SIG-M5 (cell line): ENCODE data around the gene IL1RAP.
"Not testable (repeated sequence)": the region's sequence is repeated elsewhere in the genome, so short reads cannot be mapped to it uniquely, and the experiment has no call there.

Experiments used
- DNase-seq: peaks from one replicate; lab custom pipeline; 2025; lab: John Stamatoyannopoulos, UW

IL1RAP gene

GRCh38 chr3:190666821-190667220 lies 152.9 kb downstream of the IL1RAP start:
- no peak for DNase-seq

DNA sequence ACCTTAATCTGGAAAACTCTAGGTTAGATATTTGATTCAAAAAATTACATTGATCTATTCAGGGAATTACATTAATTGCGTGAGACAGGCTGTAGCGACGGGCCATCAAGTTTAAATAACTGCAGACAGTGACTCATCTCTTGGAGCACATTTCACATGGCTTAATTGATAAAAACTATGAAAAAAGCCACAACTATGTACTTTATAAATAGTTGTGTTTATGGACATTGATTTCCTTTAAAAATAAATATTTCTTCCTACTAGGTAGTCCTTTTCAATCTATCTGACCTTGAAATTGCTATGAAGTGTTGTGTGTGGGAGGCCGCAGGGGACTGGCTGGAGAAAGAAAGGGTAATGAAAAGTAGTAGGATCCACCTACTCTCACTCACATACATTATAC lies 157.8 kb downstream of the IL1RAP start:
- no peak for DNase-seq

DNA sequence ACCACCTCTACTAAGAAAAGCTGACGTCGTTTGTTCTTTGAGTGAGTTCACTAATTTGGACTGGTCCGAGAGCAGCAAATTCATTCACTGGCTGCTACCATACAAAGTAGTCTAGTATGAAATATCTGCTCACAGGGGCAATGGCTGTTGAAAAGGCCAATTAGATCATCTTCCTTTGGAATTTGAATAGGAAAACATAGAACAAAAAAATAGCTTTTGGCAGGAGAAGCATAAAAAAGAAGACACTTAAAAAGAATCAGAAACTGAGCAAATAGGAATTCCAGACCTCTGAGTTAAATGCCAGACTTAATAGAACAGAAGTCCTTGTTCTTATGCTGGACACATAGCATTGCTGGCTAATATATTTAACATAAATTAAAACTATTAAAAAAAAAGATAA lies 159.3 kb downstream of the IL1RAP start:
- no peak for DNase-seq

GRCh38 chr3:190676481-190676880 lies 162.6 kb downstream of the IL1RAP start:
- DNase-seq: no peak

DNA sequence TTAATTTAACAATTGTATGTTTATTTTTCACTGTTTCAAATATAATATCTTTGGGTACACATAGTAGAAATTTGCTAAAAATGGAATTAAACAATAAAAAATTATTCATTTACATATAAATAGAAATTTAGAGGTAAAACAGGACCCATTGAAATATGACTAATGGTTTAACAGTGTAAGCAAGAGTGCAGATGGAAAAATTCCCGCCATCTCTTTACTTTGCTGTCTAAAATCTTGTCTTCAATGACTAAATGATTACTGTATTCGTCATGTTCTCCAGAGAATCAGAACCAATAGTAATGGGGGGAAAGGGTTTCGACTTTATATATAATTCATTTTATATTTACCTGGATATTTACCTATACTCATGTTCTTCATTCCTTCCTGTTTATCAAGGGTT lies 163.1 kb downstream of the IL1RAP start:
- DNase-seq: no peak

GRCh38 chr3:190677868-190678267 lies 164.0 kb downstream of the IL1RAP start:
- not testable (repeated sequence) for DNase-seq

DNA sequence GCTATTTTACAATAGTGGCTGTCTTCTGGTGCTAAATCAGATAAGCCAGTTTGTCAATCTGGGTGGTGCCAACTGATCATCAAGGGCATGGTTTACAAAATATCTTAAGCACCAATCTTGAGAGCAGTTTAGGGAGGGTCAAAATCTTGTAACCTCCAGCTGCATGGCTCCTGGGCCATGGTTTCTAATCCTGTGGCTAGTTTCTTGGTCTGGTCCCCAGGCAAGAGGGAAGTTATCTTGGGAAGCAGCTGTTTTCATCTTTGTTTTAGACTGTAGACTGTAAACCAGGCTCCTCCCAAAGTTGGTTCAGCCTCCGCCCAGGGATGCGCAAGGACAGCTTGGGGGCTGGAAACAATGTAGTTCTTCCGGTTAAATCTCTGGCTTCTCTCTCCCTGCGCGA lies 166.8 kb downstream of the IL1RAP start:
- no peak for DNase-seq

DNA sequence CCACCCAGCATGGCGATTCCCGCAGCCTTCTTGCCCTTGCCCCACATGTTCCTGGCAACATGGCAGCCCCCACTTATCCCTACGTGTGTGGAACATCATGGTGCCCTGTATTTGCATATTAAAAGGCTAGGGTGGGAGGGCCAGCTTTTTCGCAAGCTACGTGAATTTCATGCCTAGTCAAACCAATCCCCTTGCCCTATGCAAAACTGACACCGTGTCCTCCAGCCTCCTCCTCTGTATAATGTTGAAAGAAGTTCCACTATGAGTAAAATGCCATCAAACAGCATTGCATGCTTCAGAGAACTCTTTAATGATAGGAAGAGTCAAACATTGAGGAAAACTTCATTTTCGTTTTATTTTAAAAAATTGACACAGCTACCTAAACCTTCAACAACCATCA lies 170.9 kb downstream of the IL1RAP start:
- no peak for DNase-seq

DNA sequence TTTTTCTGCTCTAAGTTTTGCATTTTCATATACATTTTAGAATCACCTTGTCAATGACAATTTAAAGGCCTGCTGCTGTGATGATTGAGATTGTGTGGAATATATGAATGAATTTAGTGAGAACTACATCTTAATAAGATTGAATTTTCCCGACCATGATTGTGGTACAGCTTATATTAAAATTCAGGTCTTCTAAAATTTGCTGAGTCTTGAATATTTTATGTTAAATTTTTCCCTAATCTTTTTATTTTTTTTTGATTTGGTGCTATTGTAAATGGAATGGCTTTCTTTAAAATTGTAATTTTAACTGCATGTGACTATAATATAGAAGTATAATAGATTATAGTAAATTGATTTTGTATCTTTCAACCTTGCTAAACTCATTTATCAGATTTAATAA lies 172.1 kb downstream of the IL1RAP start:
- no peak for DNase-seq

- DNase-seq: no peak
These were observed 176.4 kb downstream of the IL1RAP start for GRCh38 chr3:190690246-190690645.

GRCh38 chr3:190692256-190692655 lies 178.4 kb downstream of the IL1RAP start:
- DNase-seq: no peak

DNA sequence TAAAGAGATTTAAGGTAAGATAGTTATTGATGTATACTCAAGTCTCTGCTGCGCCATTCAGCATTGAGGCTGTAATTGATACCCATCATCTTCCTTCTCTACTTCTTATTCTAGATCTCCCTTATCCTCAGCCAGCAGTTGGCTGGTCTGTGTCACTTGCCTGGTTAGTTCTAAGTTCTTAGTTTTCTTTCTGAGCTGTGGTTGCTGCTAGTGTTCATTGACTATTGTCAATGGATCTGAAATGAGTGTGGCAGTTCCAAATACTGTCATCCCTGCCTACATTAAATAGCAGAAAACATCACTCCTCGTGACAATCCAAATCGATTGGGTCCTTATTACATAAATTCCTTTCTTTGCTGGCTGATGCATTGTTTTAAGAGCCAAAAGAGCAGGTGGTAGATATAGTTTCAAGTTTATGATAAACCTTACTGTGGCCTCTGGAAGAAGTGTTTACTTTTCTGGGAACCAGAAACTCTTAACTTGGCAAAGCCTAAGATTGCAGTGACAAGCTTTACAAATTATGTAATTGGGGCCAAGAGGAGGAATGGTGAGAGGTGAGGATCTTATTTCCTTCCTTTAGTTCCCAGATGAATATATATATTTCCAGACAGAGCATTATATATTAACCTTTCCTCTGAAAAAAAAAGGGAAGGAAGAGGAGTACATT lies 180.6 kb downstream of the IL1RAP start:
- DNase-seq: no peak

DNA sequence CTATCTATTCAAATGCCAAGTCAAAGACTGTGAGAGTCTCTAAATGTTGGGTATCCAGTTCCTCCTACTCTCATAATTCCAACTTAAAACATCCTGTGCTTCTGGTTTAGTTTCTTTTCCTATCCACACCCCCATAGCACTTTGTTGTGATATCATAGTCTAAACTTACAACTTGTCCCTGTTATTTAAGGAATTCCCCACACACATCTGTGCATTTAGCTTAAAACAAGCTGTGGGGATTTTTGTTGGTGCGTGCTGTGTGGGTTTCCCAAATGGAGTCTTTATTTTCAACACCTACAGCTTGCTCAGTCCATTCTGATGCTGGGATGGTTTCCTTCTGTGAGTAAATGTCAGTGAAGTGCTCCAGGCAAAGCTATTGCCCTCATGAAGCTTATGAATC lies 181.3 kb downstream of the IL1RAP start:
- no peak for DNase-seq

GRCh38 chr3:190695994-190696393 lies 182.1 kb downstream of the IL1RAP start:
- no peak for DNase-seq

GRCh38 chr3:190696777-190697501 lies 183.1 kb downstream of the IL1RAP start:
- DNase-seq: no peak

- DNase-seq: no peak
These were observed 183.6 kb downstream of the IL1RAP start for GRCh38 chr3:190697502-190697830.

DNA sequence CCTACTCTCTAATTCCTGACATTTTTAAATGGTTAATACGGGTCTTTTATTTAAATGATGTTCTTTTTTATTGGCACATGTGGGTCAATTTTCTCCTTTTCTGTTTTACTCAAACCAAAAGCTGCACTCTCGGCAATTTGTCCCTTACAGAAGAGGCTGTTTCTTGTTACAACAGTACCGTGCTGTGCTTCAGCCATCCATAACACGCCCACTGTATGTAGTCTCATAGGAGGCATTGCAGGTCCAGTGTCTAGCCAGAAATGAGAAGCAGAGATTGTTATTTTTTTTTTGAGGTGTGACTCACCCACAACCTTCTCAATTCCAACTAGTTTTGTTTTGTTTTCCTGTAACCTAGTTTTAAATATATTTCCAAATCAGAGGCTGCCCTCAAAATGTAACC lies 184.0 kb downstream of the IL1RAP start:
- DNase-seq: no peak

DNA sequence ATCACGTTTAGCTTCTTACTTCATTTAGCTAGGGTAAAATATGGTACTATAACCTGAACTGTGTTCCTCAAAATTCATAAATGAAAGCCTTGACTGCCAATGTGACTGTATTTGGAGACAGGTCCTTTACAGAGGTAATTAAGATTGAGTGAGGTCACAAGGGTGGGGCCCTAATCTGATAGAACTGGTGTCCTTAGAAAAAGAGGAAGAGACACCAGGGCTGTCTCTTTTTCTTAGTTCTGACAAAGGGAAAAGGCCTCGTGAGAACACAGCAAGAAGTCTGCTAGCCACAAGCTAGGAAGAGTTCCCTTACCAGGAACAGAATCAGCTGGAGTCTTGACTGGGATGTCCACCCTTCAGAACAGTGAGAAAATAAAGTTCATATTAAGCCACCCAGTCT lies 185.9 kb downstream of the IL1RAP start:
- no peak for DNase-seq

- no peak for DNase-seq
These were observed 187.2 kb downstream of the IL1RAP start for GRCh38 chr3:190701096-190701532.

DNA sequence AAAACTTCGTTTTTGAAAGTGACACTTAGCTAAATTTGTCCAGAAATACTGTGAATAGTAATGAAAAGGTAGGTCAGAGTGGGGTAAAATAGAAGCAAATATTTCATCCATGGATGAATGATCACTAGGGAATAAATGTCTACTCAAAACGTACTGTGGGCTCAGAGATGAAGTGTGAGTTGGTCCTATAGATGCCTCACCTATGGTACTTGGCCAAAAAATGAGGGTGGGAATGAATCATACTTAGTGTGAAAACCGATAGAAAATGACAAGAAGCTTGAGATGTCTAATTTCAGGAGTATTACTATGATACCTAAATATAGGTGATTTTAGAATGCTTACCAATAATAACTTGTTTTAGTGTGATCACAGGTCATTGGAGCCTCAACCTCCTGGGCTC lies 192.7 kb downstream of the IL1RAP start:
- DNase-seq: no peak
